HG03280 (cell line): Measurements from ENCODE around the gene SIAH1.
A peak's percentile ranks its signal among the peaks of the same experiment; 100 is the strongest.
"Not testable (repeated sequence)": the region's sequence is repeated elsewhere in the genome, so short reads cannot be mapped to it uniquely, and the experiment has no call there.

Experiments used
- ATAC-seq: cut with Tn5 transposase; IDR thresholded peaks from one replicate; pipeline ENCODE4 v1.9.1; 2021; ENCODE audit warnings: mild to moderate bottlenecking, moderate library complexity; ENCODE audit not compliant: unreplicated experiment

Gene SIAH1, protein sequence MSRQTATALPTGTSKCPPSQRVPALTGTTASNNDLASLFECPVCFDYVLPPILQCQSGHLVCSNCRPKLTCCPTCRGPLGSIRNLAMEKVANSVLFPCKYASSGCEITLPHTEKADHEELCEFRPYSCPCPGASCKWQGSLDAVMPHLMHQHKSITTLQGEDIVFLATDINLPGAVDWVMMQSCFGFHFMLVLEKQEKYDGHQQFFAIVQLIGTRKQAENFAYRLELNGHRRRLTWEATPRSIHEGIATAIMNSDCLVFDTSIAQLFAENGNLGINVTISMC

GRCh38 chr16:48385253-48386150, at the start of gene SIAH1:
SIAH1 (minus strand) TSS chr16:48385413; CDS start chr16:48362428, 22,985 bp downstream.
- ATAC-seq: peak; percentile 70

DNA sequence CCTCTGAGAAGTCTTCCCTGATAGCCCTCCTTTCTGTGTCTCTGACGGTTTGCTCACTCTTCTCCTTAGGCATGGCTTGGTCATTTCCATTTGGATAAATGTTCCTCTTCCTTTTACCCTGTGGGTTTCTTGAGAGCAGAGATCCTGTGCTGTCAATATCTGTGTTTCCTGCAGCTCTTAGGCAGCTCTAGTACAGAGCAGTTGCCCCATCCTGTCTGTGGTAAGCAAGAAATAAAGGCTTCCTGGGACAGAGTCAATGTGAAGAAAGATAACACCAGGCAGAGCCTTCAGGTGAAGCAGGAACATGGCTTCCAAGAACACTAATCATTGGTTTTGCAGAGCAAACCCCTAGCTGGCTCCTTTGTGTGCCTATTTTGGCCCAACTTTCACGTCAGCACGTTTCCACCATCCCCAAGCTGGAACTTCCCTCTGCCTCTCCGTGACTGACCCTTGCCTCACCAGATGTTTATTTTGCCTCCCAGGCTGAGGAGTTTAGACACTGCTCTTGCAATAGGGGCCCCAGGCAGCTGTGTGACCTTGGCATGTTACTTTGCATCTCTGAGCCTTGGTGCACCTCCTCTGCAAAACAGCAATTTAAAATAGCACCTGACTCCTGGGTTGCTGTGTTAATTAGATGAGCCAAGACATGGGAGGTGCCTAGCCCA, 49.6 kb upstream of the SIAH1 start:
- ATAC-seq: no peak

DNA sequence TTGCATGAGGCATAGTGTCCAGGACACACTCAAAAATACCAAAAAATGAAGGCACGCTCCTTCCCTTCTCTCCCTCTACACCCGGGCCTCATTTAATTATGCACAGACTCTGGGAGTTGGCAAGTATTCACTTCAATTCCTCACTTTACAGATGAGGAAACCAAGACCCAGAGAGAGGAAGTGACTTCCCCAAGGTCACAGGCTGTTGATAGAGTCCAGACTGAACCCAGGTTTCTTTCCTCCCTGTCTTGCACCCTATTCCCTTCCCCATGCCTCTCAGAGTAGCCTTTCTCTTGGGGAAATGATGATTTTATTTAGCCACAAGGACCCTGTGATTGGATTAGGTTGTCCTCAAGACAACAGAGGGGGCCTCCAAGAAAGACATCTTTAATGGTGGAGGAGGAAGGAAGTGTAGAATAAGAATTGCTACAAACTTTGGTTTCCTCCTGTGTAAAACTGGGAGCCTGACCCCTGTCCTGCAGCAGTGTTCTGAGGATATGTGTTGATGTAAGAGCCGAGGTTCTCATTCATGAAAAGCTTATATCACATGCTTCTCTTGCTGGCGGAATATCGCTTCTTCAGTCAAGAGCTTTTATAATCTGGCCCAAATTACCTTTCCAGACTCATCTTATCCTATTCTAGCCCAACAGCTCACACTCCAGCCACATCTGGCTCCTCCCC, 48.8 kb upstream of the SIAH1 start:
- no peak for ATAC-seq

- ATAC-seq: no peak
Observed at GRCh38 chr16:48433116-48433849, 48.1 kb upstream of the SIAH1 start.

DNA sequence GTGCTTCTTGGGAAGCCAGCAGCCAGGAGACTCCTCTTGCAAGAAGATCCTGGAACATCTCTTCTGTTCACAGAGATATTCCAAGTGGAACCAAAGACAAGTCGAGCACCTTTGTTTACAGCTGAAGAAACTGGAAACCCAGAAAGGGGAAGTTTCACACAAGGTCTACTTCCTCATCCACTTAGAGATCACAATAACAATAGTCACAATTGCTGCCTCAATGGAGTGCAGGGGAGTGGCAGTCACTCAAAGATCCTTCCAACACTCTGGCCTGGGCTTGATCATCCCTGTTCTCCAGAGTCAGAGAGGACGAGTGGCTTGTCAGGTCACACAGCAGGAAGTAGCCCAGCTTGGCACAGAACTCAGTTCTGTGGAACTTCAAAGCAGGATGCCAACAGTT, 46.9 kb upstream of the SIAH1 start:
- ATAC-seq: peak; percentile 65

GRCh38 chr16:48430890-48431289, 45.7 kb upstream of the SIAH1 start:
- ATAC-seq: no peak

DNA sequence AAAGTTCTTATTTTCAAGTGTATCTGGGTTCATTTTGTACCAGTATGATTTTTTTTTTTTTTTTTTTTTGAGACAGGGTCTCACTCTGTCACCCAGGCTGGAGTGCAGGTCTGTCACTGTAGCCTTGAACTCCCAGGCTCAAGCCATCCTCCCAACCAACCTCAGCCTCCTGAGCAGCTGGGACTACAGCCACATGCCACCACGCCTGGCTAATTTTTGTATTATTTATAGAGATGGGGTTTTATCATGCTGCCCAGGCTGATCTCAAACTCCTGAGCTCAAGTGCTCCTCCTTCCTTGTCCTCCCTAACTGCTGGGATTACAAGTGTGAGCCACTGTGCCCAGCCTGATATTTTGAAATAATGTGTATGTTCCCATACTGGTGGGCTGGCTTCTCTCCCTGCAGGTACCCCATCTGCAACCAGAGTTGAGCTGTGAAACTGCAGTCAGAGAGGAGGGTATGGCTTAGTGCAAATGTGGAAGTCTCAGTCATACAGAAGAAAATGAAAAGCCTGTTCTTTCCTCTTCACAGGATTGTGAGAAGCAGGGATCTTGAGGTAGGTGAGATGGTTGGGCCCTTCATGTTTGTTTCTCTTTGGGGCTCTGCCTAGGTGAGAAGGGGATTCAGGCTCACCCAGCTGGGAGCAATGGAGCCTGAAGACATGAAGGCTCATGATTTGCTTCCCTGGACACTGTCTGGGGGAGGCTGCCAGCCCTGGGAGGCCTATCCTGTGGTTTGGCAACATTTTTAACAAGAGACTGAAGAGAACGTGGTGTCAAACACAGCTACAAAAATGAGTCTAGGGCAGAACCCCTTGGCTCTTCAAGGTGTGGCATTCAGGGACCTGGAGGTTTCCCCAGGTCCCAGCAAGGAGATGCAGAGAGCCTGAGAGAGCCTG, 41.3 kb upstream of the SIAH1 start:
- ATAC-seq: no peak

- no peak for ATAC-seq
Observed at GRCh38 chr16:48422537-48422936, 37.3 kb upstream of the SIAH1 start.

DNA sequence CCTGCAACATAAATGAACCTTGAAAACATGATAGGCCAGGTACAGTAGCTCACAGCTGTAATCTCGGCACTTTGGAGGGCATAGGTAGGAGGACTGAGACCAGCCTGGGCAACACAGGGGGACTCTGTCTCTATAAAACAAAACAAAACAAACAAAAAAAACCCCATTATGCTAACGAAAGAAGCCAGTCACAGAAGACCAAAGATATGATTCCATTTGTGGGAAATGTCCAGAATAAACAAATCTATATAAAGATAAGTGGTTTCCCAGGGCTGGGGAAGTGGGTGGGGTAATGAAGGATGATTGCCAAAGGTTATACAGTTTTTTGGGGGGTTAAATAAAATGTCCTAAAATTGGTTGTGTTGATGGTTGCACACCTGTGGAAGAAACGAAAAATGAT, 36.5 kb upstream of the SIAH1 start:
- ATAC-seq: no peak

DNA sequence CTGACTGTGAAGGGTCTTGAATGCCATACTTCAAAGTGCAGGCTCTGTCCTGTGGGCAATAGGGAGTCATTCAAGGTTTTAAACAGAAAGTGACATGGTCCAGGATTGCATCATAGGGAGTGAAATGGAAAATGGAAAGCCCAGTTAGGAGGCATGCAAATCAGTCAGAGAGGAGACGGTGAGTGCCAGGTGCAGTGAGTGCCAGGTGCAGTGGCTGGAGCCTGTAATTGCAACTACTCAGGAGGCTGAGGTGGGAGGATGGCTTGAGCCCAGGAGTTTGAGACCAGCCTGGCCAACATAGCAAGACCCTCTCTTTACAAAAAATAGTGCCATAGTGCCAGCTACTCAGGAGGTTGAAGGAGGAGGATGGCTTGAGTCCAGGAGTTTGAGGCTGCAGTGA, 35.2 kb upstream of the SIAH1 start:
- no peak for ATAC-seq

- ATAC-seq: not testable (repeated sequence)
Observed at GRCh38 chr16:48416617-48417016, 31.4 kb upstream of the SIAH1 start.

- ATAC-seq: no peak
Observed at GRCh38 chr16:48413272-48413671, 28.1 kb upstream of the SIAH1 start.

DNA sequence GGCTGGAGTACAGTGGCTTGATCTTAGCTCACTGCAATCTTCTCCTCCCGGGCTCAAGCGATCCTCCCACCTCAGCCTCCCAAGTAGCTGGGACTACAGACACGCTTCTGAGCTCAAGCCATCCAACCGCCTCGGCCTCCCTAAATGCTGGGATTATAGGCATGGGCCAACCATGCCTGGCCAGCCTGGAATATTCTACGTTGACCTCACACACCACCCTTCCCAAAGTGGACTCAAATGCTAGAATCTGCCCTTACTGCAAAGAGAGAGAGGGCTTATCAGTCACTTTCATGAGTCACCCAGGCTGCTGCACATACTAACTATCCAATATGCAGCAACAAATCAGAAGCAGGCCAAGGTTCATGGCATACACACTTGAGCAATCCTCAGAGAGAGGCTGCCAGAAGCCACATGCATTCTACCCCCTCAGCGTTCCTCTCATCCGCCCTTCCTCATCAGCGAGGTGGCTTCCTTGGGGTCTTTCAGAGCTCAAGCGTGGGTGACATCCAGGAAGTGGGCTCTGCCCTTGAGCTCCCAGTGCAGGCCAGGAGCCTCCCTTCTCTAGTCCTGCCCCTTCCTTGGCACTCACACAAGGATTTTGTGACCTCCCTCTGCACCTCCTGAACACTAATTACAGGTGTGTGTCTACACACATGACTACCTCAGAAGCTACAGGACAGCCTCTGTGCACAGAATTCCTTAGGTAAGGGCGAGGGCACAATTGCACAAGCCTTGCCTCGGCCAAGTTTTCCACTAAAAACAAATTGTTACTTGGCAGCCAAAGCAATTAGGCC, 24.8 kb upstream of the SIAH1 start:
- no peak for ATAC-seq

DNA sequence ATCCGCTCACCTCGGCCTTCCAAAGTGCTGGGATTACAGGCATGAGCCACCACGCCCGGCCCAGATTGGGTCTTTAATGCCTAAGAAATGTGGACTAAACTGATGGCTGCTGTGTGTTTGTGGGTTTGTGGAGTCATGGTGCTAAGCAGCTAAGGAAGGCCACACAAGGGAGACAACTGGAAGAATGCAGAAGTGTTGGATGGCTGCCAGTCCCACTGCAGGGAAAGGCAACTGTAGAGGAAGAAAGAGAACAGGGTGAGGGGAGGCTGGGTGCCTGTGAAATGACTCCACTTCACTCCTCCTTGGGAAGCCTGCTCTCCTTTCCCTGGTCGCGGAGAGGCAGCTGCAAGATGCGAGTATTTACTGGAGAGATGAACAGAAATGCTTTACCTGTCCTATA, 23.5 kb upstream of the SIAH1 start:
- no peak for ATAC-seq

GRCh38 chr16:48405907-48406306, 20.7 kb upstream of the SIAH1 start:
- ATAC-seq: no peak

DNA sequence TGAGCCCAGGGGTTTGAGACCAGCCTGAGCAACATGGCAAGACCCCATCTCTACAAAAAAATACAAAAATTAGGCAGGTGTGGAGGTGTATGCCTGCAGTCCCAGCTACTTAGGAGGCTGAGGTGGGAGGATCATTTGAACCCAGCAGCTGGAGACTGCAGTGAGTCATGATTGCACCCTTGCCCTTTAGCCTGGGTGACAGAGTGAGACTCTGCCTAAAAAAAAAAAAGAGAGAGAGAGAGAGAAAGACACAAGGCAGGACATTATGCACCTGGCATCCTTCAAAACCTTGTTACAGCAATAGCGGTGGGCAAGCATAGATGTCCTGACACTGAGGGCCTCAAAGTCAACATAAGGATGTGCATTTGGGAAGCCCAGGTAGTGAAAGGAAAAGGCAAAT, 19.9 kb upstream of the SIAH1 start:
- no peak for ATAC-seq

GRCh38 chr16:48402547-48402946, 17.3 kb upstream of the SIAH1 start:
- ATAC-seq: not testable (repeated sequence)

DNA sequence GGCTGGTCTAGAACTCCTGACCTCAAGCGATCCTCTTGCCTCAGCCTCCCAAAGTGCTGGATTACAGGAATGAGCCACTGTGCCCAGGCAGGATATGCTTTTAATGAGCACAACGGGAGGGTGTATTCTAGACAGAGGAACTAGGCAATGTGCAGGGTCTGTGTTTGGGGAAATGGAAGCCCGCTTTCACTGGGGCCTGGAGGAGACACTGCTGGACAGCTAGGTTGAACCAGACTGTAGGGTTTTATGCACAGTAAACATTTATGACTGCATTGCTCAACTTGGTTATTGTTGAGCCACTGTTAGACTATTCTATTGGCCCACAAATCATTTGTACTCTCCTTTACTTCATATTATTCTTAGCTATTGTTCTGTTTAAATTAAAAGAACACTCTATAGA, 10.2 kb upstream of the SIAH1 start:
- no peak for ATAC-seq

DNA sequence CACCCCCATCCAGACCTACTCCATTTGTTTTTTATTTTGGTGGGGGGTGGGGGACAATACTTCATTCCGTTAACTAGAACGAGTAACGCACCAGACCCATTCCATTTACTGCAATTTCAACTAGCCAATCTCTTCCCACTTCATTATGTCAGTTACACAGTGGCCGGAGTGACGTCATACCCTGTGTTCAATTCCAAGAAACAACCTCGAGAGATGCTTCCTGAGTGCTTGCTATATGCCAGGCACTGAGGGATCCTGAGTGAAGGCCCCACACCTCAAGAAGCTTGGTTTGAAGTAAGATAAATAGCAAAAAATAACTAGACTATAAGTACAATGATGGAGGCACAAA, 9.1 kb upstream of the SIAH1 start:
- ATAC-seq: no peak
